HEK293 (cell line): ENCODE results near the gene SLC47A2.

Source experiments
- CTCF ChIA-PET: fragments of 350-600 bp; formaldehyde crosslinking; extraction: SDS; loops from one replicate; lab custom pipeline; 2021; ENCODE audit warnings: antibody characterized with exemption; lab: Yijun Ruan, JAX
- POLR2A ChIA-PET: fragments of 300-600 bp; formaldehyde crosslinking; extraction: SDS; loops from one replicate; lab custom pipeline; 2020; ENCODE audit warnings: antibody characterized with exemption, inconsistent platforms; lab: Yijun Ruan, JAX
- H3K27ac ChIP-seq: fragments of 200-500 bp; sonication (Bioruptor generic); 2 replicates; pipeline ENCODE4 v1.5.1; 2014; ENCODE audit warnings: low read depth, low read length, control low read depth, inconsistent platforms; ENCODE audit errors: extremely low read depth
- H3K36me3 ChIP-seq, 2 experiments: fragments of 200-500 bp in 1 of 2; sonication (Bioruptor generic) in 1 of 2; 1 replicate in 1 of 2; 2 replicates in 1 of 2; pipeline ENCODE4 v1.5.1; 2014 to 2017; ENCODE audit warnings: inconsistent platforms in 2 of 2, low read length in 2 of 2; ENCODE audit not compliant: control insufficient read depth in 2 of 2, insufficient read depth in 1 of 2
- H3K4me1 ChIP-seq: fragments of 200-500 bp; sonication (Bioruptor generic); 2 replicates; pipeline ENCODE4 v1.5.1; 2014; ENCODE audit warnings: mild to moderate bottlenecking, low read length, inconsistent platforms; ENCODE audit not compliant: control insufficient read depth, insufficient read depth
- H3K4me3 ChIP-seq: 2 replicates; pipeline ENCODE4 v1.5.1; 2011; ENCODE audit warnings: low read depth, mild to moderate bottlenecking, control low read depth, low read length, moderate library complexity
- H3K9me3 ChIP-seq: fragments of 200-500 bp; sonication (Bioruptor generic); 2 replicates; pipeline ENCODE4 v1.5.1; 2014; ENCODE audit warnings: low read depth, low read length, inconsistent platforms; ENCODE audit not compliant: control insufficient read depth, insufficient read depth
- CTCF ChIP-seq: fragments of 450-650 bp; formaldehyde crosslinking; IDR thresholded peaks from 2 replicates; pipeline ENCODE4 v1.5.1; 2016; ENCODE audit warnings: missing biosample characterization, missing genetic modification characterization
- OVOL3 ChIP-seq: fragments of 450-650 bp; formaldehyde crosslinking; IDR thresholded peaks from 2 replicates; pipeline ENCODE4 v1.5.1; 2016; ENCODE audit warnings: missing biosample characterization, missing genetic modification characterization
- ZBTB10 ChIP-seq: fragments of 450-650 bp; formaldehyde crosslinking; IDR thresholded peaks from 2 replicates; pipeline ENCODE4 v1.5.1; 2016; ENCODE audit warnings: missing biosample characterization, missing genetic modification characterization
- ZNF114 ChIP-seq: fragments of 450-650 bp; formaldehyde crosslinking; IDR thresholded peaks from 2 replicates; pipeline ENCODE4 v1.5.0; 2017; ENCODE audit warnings: missing biosample characterization, missing genetic modification characterization
- ZNF26 ChIP-seq: fragments of 450-650 bp; formaldehyde crosslinking; IDR thresholded peaks from 2 replicates; pipeline ENCODE4 v1.5.1; 2016; ENCODE audit warnings: missing biosample characterization, missing genetic modification characterization
- ZNF350 ChIP-seq: fragments of 450-650 bp; formaldehyde crosslinking; IDR thresholded peaks from 2 replicates; pipeline ENCODE4 v1.5.0; 2017; ENCODE audit warnings: missing biosample characterization, mild to moderate bottlenecking, missing genetic modification characterization
- ZNF37A ChIP-seq: fragments of 450-650 bp; IDR thresholded peaks from 2 replicates; pipeline ENCODE4 v1.5.1; 2018; ENCODE audit warnings: missing biosample characterization, missing genetic modification characterization
- ZNF514 ChIP-seq: fragments of 450-650 bp; formaldehyde crosslinking; IDR thresholded peaks from 2 replicates; pipeline ENCODE4 v1.5.1; 2016; ENCODE audit warnings: missing biosample characterization, missing genetic modification characterization
- ZNF529 ChIP-seq: fragments of 450-650 bp; formaldehyde crosslinking; IDR thresholded peaks from 2 replicates; pipeline ENCODE4 v1.5.1; 2017; ENCODE audit warnings: missing genetic modification characterization, missing biosample characterization; ENCODE audit not compliant: insufficient replicate concordance
- ZNF596 ChIP-seq: fragments of 450-650 bp; IDR thresholded peaks from 2 replicates; pipeline ENCODE4 v1.5.0; 2018; ENCODE audit warnings: missing biosample characterization, mild to moderate bottlenecking, missing genetic modification characterization, moderate library complexity
- ZNF626 ChIP-seq: fragments of 450-650 bp; sonication (Bioruptor Pico); formaldehyde crosslinking; IDR thresholded peaks from 2 replicates; pipeline ENCODE4 v1.5.1; 2018; ENCODE audit warnings: missing biosample characterization, missing genetic modification characterization, inconsistent platforms
- ZNF785 ChIP-seq: fragments of 450-650 bp; formaldehyde crosslinking; IDR thresholded peaks from 2 replicates; pipeline ENCODE4 v1.5.1; 2016; ENCODE audit warnings: missing biosample characterization, missing genetic modification characterization
- ZNF837 ChIP-seq: fragments of 450-650 bp; formaldehyde crosslinking; IDR thresholded peaks from 2 replicates; pipeline ENCODE4 v1.5.1; 2016; ENCODE audit warnings: missing biosample characterization, missing genetic modification characterization
- ZSCAN30 ChIP-seq: fragments of 450-650 bp; IDR thresholded peaks from 2 replicates; pipeline ENCODE4 v1.5.1; 2018; ENCODE audit warnings: missing biosample characterization, mild to moderate bottlenecking, missing genetic modification characterization, moderate library complexity
- TF ChIP-seq, protein P1 (sequence below): fragments of 450-650 bp; formaldehyde crosslinking; IDR thresholded peaks from 2 replicates; pipeline ENCODE4 v1.5.1; 2016; ENCODE audit warnings: missing biosample characterization, missing genetic modification characterization, low read depth
- TF ChIP-seq, protein P2 (sequence below): fragments of 450-650 bp; IDR thresholded peaks from 2 replicates; pipeline ENCODE4 v1.5.1; 2018; ENCODE audit warnings: missing biosample characterization, missing genetic modification characterization
- TF ChIP-seq, protein P3 (sequence below): fragments of 450-650 bp; formaldehyde crosslinking; IDR thresholded peaks from 2 replicates; pipeline ENCODE4 v1.5.1; 2017; ENCODE audit warnings: missing biosample characterization, missing genetic modification characterization

Gene SLC47A2

DNA sequence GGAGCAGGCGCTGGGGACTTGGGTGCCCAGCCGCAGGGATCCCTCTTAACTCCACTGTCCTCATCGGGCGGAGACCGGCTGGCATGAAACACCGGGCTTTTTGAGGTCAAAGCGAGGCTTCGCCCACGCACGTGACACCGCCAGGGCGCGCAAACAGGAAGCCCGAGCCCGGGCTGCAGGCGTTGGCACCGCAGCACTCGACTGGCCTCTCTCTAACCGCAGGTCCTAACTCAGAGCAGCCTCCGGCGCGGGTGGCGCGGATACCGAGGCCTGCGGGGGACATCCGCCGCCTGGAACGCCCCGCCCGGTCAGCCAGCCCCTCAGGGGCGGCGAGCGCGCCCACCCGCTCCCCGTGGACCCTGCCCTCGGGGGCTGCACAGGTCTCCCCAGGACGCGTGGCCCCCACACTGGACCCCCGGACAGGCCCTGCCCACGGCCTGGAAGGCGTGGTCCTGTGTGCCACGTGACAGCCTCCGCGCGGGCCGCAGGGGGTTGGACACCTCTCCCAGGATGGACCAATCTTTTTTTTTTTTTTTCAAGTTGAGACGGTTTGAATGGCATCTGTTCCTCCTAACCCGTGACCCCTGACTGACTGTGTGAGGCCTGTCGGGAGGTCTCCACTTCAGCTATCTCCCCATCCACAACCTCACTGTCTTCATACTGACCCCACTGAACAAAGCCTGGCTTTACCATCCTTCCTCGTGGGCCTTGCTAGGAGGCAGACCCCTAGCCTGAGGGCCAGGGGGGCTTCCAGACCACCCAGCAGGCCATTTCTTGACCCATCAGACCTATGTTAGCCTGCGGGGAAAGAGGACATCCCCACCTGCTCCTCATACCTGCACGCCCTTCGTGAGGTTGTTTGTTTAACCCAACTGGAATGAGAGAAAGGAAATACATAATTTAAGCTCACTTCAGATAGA is 8.4 kb upstream of the SLC47A2 start (continued):
- TF ChIP-seq ZNF626 (tag by site-specific recombination) (no peak), ZNF114 (tag by site-specific recombination) (no peak), ZNF837 (tag by site-specific recombination) (no peak), ZNF514 (tag by site-specific recombination) (no peak), ZNF785 (tag by site-specific recombination) (no peak), ZNF350 (no peak), OVOL3 (tag by site-specific recombination) (no peak), ZNF26 (tag by site-specific recombination) (no peak), CTCF (tag by site-specific recombination) (no peak), ZNF37A (tag by site-specific recombination) (no peak)
- TF ChIP-seq, protein P1, sequence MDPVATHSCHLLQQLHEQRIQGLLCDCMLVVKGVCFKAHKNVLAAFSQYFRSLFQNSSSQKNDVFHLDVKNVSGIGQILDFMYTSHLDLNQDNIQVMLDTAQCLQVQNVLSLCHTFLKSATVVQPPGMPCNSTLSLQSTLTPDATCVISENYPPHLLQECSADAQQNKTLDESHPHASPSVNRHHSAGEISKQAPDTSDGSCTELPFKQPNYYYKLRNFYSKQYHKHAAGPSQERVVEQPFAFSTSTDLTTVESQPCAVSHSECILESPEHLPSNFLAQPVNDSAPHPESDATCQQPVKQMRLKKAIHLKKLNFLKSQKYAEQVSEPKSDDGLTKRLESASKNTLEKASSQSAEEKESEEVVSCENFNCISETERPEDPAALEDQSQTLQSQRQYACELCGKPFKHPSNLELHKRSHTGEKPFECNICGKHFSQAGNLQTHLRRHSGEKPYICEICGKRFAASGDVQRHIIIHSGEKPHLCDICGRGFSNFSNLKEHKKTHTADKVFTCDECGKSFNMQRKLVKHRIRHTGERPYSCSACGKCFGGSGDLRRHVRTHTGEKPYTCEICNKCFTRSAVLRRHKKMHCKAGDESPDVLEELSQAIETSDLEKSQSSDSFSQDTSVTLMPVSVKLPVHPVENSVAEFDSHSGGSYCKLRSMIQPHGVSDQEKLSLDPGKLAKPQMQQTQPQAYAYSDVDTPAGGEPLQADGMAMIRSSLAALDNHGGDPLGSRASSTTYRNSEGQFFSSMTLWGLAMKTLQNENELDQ (tag by site-specific recombination): no peak
- TF ChIP-seq, protein P2, sequence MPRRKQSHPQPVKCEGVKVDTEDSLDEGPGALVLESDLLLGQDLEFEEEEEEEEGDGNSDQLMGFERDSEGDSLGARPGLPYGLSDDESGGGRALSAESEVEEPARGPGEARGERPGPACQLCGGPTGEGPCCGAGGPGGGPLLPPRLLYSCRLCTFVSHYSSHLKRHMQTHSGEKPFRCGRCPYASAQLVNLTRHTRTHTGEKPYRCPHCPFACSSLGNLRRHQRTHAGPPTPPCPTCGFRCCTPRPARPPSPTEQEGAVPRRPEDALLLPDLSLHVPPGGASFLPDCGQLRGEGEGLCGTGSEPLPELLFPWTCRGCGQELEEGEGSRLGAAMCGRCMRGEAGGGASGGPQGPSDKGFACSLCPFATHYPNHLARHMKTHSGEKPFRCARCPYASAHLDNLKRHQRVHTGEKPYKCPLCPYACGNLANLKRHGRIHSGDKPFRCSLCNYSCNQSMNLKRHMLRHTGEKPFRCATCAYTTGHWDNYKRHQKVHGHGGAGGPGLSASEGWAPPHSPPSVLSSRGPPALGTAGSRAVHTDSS (tag by site-specific recombination): no peak

GRCh38 chr17:19723964-19724363 is 7.6 kb upstream of the SLC47A2 start:
- Histone ChIP-seq H3K27ac (no peak overlapping the region), H3K9me3 (no peaks in the 10 kb centered on the region), H3K4me3 (no peak overlapping the region), H3K36me3 (no peaks in the 10 kb centered on the region), H3K4me1 (0 out of 2 replicates have a peak, but pooled peaks cover 2% of the 10 kb centered on the region)
- ChIA-PET POLR2A (no interaction called here), CTCF (no interaction called here)
- TF ChIP-seq ZNF350 (no peak), ZBTB10 (tag by site-specific recombination) (no peak), ZSCAN30 (tag by site-specific recombination) (no peak), ZNF26 (tag by site-specific recombination) (no peak), ZNF529 (tag by site-specific recombination) (no peak), ZNF596 (tag by site-specific recombination) (no peak)
- TF ChIP-seq, protein P3, sequence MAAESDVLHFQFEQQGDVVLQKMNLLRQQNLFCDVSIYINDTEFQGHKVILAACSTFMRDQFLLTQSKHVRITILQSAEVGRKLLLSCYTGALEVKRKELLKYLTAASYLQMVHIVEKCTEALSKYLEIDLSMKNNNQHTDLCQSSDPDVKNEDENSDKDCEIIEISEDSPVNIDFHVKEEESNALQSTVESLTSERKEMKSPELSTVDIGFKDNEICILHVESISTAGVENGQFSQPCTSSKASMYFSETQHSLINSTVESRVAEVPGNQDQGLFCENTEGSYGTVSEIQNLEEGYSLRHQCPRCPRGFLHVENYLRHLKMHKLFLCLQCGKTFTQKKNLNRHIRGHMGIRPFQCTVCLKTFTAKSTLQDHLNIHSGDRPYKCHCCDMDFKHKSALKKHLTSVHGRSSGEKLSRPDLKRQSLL: no peak
